ENCODE measurements around the gene ALDH1A2.

The ALDH1A2 gene

GRCh38 chr15:57972864-57973263 lies 92.6 kb downstream of the ALDH1A2 start:
- TF ChIP-seq CTCF (IDR thresholded peaks at IDR 0.05; ENCODE audit: low read length, missing control alignments), result no peak
- no peak for DNase-seq (ENCODE audit: low read depth)

GRCh38 chr15:57969996-57970395 lies 95.5 kb downstream of the ALDH1A2 start:
- DNase-seq (ENCODE audit: low read depth), result no peak
- H3K4me3 ChIP-seq (replicated peaks; ENCODE audit: low read depth, low read length), result no peak overlapping the region
- no peak for TF ChIP-seq CTCF (IDR thresholded peaks at IDR 0.05; ENCODE audit: low read length, missing control alignments)

More at GRCh38 chr15:57972864-57973263, 92.6 kb downstream of the ALDH1A2 start:
- no peak overlapping the region for H3K4me3 ChIP-seq (replicated peaks; ENCODE audit: low read depth, low read length)

DNA sequence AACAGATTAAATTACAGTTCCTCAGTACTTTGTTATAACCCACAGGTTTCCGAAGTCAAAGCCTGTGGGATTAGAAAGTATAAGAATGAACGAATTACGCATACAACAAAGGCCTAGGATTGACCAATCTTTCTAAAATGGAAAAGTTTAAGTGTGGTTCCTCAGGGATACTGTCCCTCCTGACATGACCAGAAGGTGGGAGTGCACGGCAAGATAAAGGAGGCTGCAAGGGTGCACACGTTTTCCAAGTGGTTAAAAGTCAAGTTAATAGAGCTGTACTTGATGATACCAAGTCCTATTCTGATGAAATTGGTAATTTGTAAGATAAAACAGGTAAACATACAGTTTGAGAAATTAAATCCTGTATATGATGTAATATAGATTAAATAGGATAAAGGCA lies 96.2 kb downstream of the ALDH1A2 start:
- H3K4me3 ChIP-seq (replicated peaks; ENCODE audit: low read depth, low read length), result no peak overlapping the region
- TF ChIP-seq CTCF (IDR thresholded peaks at IDR 0.05; ENCODE audit: low read length, missing control alignments), result peak; percentile 49
- DNase-seq (ENCODE audit: low read depth), result peak; percentile 60

DNA sequence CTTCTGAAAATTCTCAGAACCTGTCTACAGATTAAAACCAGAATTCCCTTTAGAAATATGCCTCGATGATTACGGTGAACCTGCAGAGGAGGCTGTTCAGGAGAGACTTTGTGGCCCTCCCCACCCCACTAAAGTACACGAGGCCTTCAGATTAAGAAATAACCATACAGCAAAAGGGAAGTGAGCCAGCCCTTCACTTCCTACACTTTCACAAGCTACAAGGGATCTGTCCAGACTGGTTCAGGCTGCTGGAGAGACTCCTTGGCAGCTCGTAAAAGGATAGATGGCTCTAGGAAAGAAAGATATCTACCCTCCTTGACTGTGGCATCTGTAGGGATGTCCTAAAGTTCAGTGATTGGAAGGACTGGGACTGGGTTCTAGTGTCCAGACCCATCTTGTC lies 102.6 kb downstream of the ALDH1A2 start:
- DNase-seq (ENCODE audit: low read depth), result peak; percentile 13

GRCh38 chr15:57961919-57962318 lies 103.6 kb downstream of the ALDH1A2 start:
- peak; percentile 29 for DNase-seq (ENCODE audit: low read depth)
- H3K4me3 ChIP-seq (replicated peaks; ENCODE audit: low read depth, low read length), result no peak overlapping the region
- TF ChIP-seq CTCF (IDR thresholded peaks at IDR 0.05; ENCODE audit: low read length, missing control alignments), result no peak

More for the DNA sequence above, 102.6 kb downstream of the ALDH1A2 start:
- no peak overlapping the region for H3K4me3 ChIP-seq (replicated peaks; ENCODE audit: low read depth, low read length)
- TF ChIP-seq CTCF (IDR thresholded peaks at IDR 0.05; ENCODE audit: low read length, missing control alignments), result no peak

DNA sequence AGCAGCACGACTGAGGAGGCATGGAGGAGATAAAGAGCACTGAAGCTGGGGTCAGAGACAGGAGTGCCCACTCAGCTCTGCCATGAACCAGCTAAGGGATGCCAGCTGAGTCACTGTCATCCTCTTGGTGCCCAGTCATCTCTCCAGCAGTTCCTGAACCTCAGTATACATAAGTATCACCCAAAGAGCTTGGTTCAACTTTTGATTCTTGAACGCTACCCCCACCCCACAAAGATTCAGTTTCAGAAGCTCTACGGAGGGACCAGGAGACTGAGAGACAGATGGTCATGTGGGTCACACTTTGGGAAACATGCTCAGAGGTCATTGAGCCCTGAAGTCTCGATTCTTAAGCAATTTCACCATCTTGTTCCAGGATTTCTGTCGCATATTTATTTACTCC lies 108.4 kb downstream of the ALDH1A2 start:
- no peak for TF ChIP-seq CTCF (IDR thresholded peaks at IDR 0.05; ENCODE audit: low read length, missing control alignments)
- no peak for DNase-seq (ENCODE audit: low read depth)
- no peak overlapping the region for H3K4me3 ChIP-seq (replicated peaks; ENCODE audit: low read depth, low read length)

DNA sequence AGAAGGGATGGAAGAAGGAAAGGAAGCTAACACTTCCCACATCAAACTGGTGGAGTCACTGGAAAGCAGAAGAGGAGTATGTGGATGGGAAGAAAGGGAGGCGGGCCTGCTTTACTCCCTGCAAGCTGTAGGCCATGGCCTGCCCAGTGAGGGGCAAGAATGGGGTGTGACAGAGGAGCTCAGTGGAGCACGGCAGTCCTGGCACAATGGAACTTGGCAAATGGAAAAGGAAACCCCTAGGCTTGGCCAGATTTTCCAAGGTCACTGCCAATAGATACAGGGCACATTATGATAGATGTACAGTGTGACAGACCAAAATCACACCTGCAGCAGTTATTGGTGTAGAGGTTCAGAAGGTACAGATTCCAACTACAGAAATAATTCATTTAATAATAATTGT lies 111.6 kb downstream of the ALDH1A2 start:
- no peak for DNase-seq (ENCODE audit: low read depth)
- TF ChIP-seq CTCF (IDR thresholded peaks at IDR 0.05; ENCODE audit: low read length, missing control alignments), result no peak
- H3K4me3 ChIP-seq (replicated peaks; ENCODE audit: low read depth, low read length), result no peak overlapping the region
